Hindlimb muscle (tissue), 1 donor: ENCODE data around the gene DOK6. TPM values are rescaled to one million over a fixed set of nuclear protein-coding genes. Genes with fewer than 3 reads are reported as not detected.

Experiments used
- DNase-seq: peaks from one replicate; pipeline ENCODE4 v3.0.0-alpha.2; 2013
- polyA plus RNA-seq: library from polyadenylated mRNA; unstranded; fragments of 120-200 nt; gene quantifications from one replicate; pipeline ENCODE4 v1.2.1, GENCODE V29; 2013; ENCODE audit not compliant: insufficient read length

Gene DOK6
- polyA plus RNA-seq, 1 donor: 2.9 TPM

- no peak for DNase-seq
Observed at GRCh38 chr18:69755856-69756496, 355.3 kb downstream of the DOK6 start.

GRCh38 chr18:69757733-69758132 lies 357.0 kb downstream of the DOK6 start:
- no peak for DNase-seq

GRCh38 chr18:69758458-69758857 lies 357.8 kb downstream of the DOK6 start:
- no peak for DNase-seq

- DNase-seq: no peak
Observed at GRCh38 chr18:69759046-69759445, 358.4 kb downstream of the DOK6 start.

- no peak for DNase-seq
Observed at GRCh38 chr18:69763002-69763401, 362.3 kb downstream of the DOK6 start.

- no peak for DNase-seq
Observed at GRCh38 chr18:69763821-69764220, 363.1 kb downstream of the DOK6 start.

- DNase-seq: no peak
Observed at GRCh38 chr18:69770238-69770637, 369.6 kb downstream of the DOK6 start.

- no peak for DNase-seq
Observed at GRCh38 chr18:69774831-69775230, 374.1 kb downstream of the DOK6 start.

- DNase-seq: no peak
Observed at GRCh38 chr18:69777248-69777647, 376.6 kb downstream of the DOK6 start.

- no peak for DNase-seq
Observed at GRCh38 chr18:69778680-69779079, 378.0 kb downstream of the DOK6 start.

- no peak for DNase-seq
Observed at GRCh38 chr18:69780851-69781250, 380.2 kb downstream of the DOK6 start.

GRCh38 chr18:69784815-69785214 lies 384.1 kb downstream of the DOK6 start:
- no peak for DNase-seq

- DNase-seq: no peak
Observed at GRCh38 chr18:69785466-69785865, 384.8 kb downstream of the DOK6 start.

GRCh38 chr18:69786427-69786826 lies 385.7 kb downstream of the DOK6 start:
- DNase-seq: no peak

GRCh38 chr18:69787825-69788547 lies 387.3 kb downstream of the DOK6 start:
- no peak for DNase-seq

GRCh38 chr18:69789794-69790193 lies 389.1 kb downstream of the DOK6 start:
- DNase-seq: no peak

GRCh38 chr18:69790649-69791048 lies 390.0 kb downstream of the DOK6 start:
- no peak for DNase-seq

GRCh38 chr18:69795791-69796190 lies 395.1 kb downstream of the DOK6 start:
- DNase-seq: no peak

GRCh38 chr18:69804776-69805501 lies 404.3 kb downstream of the DOK6 start:
- no peak for DNase-seq

- no peak for DNase-seq
Observed at GRCh38 chr18:69808399-69808798, 407.7 kb downstream of the DOK6 start.

GRCh38 chr18:69813559-69813958 lies 412.9 kb downstream of the DOK6 start:
- DNase-seq: no peak

GRCh38 chr18:69814861-69815385 lies 414.2 kb downstream of the DOK6 start:
- DNase-seq: no peak

GRCh38 chr18:69817335-69817940 lies 416.8 kb downstream of the DOK6 start:
- no peak for DNase-seq
